SK-N-SH (cell line): ENCODE data around the gene LSMEM2. TPM values are rescaled to one million over a fixed set of nuclear protein-coding genes. Genes with fewer than 3 reads are reported as not detected.

Source experiments
- CTCF ChIA-PET: fragments of 300-600, 350-600 bp; formaldehyde crosslinking; extraction: SDS; loops from one replicate; lab custom pipeline; 2021; lab: Yijun Ruan, JAX
- POLR2A ChIA-PET: fragments of 350-600 bp; sonication (Branson Sonifier 250); formaldehyde crosslinking; extraction: SDS; loops from one replicate; lab custom pipeline; 2020; ENCODE audit warnings: antibody characterized with exemption, inconsistent platforms; lab: Yijun Ruan, JAX
- DNase-seq: peaks from one replicate; pipeline ENCODE4 v3.0.0; 2012
- H2AFZ ChIP-seq: fragments of 200-600 bp; sonication (generic); 2 replicates; pipeline ENCODE4 v1.8.1; 2016; ENCODE audit warnings: antibody characterized with exemption, mild to moderate bottlenecking, low read depth
- H3F3A ChIP-seq: fragments of 200-600 bp; sonication (generic); replicated peaks from 2 replicates; pipeline ENCODE3; 2016; ENCODE audit warnings: antibody characterized with exemption, mild to moderate bottlenecking; ENCODE audit not compliant: insufficient read depth
- H3K27ac ChIP-seq, 2 experiments: fragments of 200-500 bp in 1 of 2; fragments of 200-600 bp in 1 of 2; sonication (Bioruptor generic) in 1 of 2; sonication (generic), shearing (Covaris generic) in 1 of 2; 2 replicates each; pipeline versions ENCODE4 v1.5.1 to v1.6.1; 2014 to 2016; ENCODE audit warnings: low read depth in 2 of 2, inconsistent platforms in 1 of 2, low read length in 1 of 2, mild to moderate bottlenecking in 1 of 2, mixed read lengths in 1 of 2
- H3K27me3 ChIP-seq: fragments of 200-600 bp; sonication (generic), shearing (Covaris generic); 2 replicates; pipeline ENCODE4 v1.6.1; 2016; ENCODE audit warnings: mixed run types; ENCODE audit not compliant: insufficient read depth
- H3K36me3 ChIP-seq, 2 experiments: fragments of 200-500 bp in 1 of 2; fragments of 200-600 bp in 1 of 2; sonication (Bioruptor generic) in 1 of 2; sonication (generic) in 1 of 2; replicated peaks in 1 of 2; 2 replicates each; pipeline versions ENCODE3 to v1.5.1; 2014 to 2016; ENCODE audit warnings: low read length in 1 of 2, mild to moderate bottlenecking in 1 of 2; ENCODE audit not compliant: insufficient read depth in 2 of 2, control insufficient read depth in 1 of 2
- H3K4me1 ChIP-seq, 2 experiments: fragments of 200-500 bp in 1 of 2; fragments of 200-600 bp in 1 of 2; sonication (Bioruptor generic) in 1 of 2; sonication (generic), shearing (Covaris generic) in 1 of 2; 2 replicates each; pipeline versions ENCODE4 v1.5.1 to v1.6.1; 2014 to 2016; ENCODE audit warnings: low read depth in 1 of 2, low read length in 1 of 2, mixed run types in 1 of 2; ENCODE audit not compliant: insufficient read depth in 2 of 2, control insufficient read depth in 1 of 2
- H3K4me2 ChIP-seq: fragments of 200-600 bp; sonication (generic), shearing (Covaris generic); 2 replicates; pipeline ENCODE4 v1.6.1; 2017; ENCODE audit warnings: mixed run types
- H3K4me3 ChIP-seq, 2 experiments: fragments of 200-500 bp in 1 of 2; fragments of 200-600 bp in 1 of 2; sonication (Bioruptor generic) in 1 of 2; sonication (generic), shearing (Covaris generic) in 1 of 2; 2 replicates each; pipeline versions ENCODE4 v1.5.1 to v1.8.1; 2014 to 2016; ENCODE audit warnings: low read depth in 2 of 2, inconsistent platforms in 1 of 2, low read length in 1 of 2, mild to moderate bottlenecking in 1 of 2, mixed read lengths in 1 of 2, moderate library complexity in 1 of 2
- H3K79me2 ChIP-seq: fragments of 200-600 bp; sonication (generic); 2 replicates; pipeline ENCODE4 v1.8.1; 2017; ENCODE audit warnings: mild to moderate bottlenecking; ENCODE audit not compliant: insufficient read depth
- H3K9ac ChIP-seq: fragments of 200-600 bp; sonication (generic); 2 replicates; pipeline ENCODE4 v1.6.1; 2017; ENCODE audit warnings: mixed run types
- H3K9me2 ChIP-seq: fragments of 200-600 bp; sonication (generic); 2 replicates; pipeline ENCODE4 v1.6.1; 2017; ENCODE audit warnings: mixed run types
- H3K9me3 ChIP-seq: fragments of 200-600 bp; sonication (generic); 2 replicates; pipeline ENCODE4 v1.6.1; 2017; ENCODE audit warnings: mixed run types, mild to moderate bottlenecking, moderate library complexity
- H4K20me1 ChIP-seq: fragments of 200-600 bp; sonication (generic); 2 replicates; pipeline ENCODE4 v1.6.1; 2017; ENCODE audit warnings: mild to moderate bottlenecking, mixed run types; ENCODE audit not compliant: insufficient read depth
- CHD2 ChIP-seq: fragments of 150-350 bp; IDR thresholded peaks from 2 replicates; pipeline ENCODE4 v1.6.1; 2018; ENCODE audit warnings: low read length; ENCODE audit not compliant: partially characterized antibody
- EP300 ChIP-seq, 2 experiments: IDR thresholded peaks; 2 replicates each; pipeline versions ENCODE4 v1.4.0 to v1.6.1; 2012; ENCODE audit warnings: borderline replicate concordance in 1 of 2, low read depth in 1 of 2, low read length in 1 of 2
- EZH2phosphoT487 ChIP-seq: fragments of 200-600 bp; sonication (generic); IDR thresholded peaks from 2 replicates; pipeline ENCODE4 v1.6.1; 2017; ENCODE audit warnings: low read depth, mixed run types, mild to moderate bottlenecking, antibody characterized with exemption, moderate library complexity, borderline replicate concordance
- NFIC ChIP-seq: IDR thresholded peaks from 2 replicates; pipeline ENCODE4 v1.4.0; 2012; ENCODE audit warnings: borderline replicate concordance
- POLR2AphosphoS5 ChIP-seq: IDR thresholded peaks from 2 replicates; pipeline ENCODE4 v1.6.1; 2012; ENCODE audit warnings: low read depth, low read length
- RAD21 ChIP-seq: IDR thresholded peaks from 2 replicates; pipeline ENCODE4 v1.6.1; 2012; ENCODE audit warnings: mild to moderate bottlenecking, low read length
- RXRA ChIP-seq: IDR thresholded peaks from 2 replicates; pipeline ENCODE4 v1.4.0; 2012; ENCODE audit warnings: low read depth, mild to moderate bottlenecking, borderline replicate concordance
- SIN3A ChIP-seq: IDR thresholded peaks from 2 replicates; pipeline ENCODE4 v1.6.1; 2012; ENCODE audit warnings: low read depth, mild to moderate bottlenecking, low read length, moderate library complexity, borderline replicate concordance
- SMC3 ChIP-seq: IDR thresholded peaks from 2 replicates; pipeline ENCODE4 v1.6.1; 2012; ENCODE audit warnings: low read depth, low read length, improper control_type of control experiment
- TEAD4 ChIP-seq: IDR thresholded peaks from 2 replicates; pipeline ENCODE4 v1.4.0; 2012; ENCODE audit warnings: mild to moderate bottlenecking, borderline replicate concordance; ENCODE audit not compliant: insufficient read depth
- WGBS: methylation state at CpG from one replicate; pipeline ENCODE4 v1.1.6; 2017; ENCODE audit warnings: low lambda C conversion rate; 5-methylcytosine and 5-hydroxymethylcytosine counted together
- polyA plus RNA-seq, 3 experiments: library from polyadenylated mRNA; depleted of rRNA; stranded (reverse); fragments of >200 nt; gene quantifications; 2 replicates each; pipeline ENCODE4 v1.2.3, GENCODE V29; 2012
- TF ChIP-seq, protein P1 (sequence below): IDR thresholded peaks from 2 replicates; pipeline ENCODE4 v1.6.1; 2012; ENCODE audit warnings: mild to moderate bottlenecking, low read depth, low read length, moderate library complexity
- TF ChIP-seq, protein P2 (sequence below): fragments of 150-350 bp; IDR thresholded peaks from 2 replicates; pipeline ENCODE4 v1.6.1; 2016; ENCODE audit warnings: mild to moderate bottlenecking, low read depth, low read length

The LSMEM2 gene
- polyA plus RNA-seq, 1 of the 3 experiments (the other 2 are of a cell fraction) = 0.03 TPM

GRCh38 chr3:50296721-50297383, 18.0 kb downstream of the LSMEM2 start (continued):
- TF ChIP-seq, protein P1, sequence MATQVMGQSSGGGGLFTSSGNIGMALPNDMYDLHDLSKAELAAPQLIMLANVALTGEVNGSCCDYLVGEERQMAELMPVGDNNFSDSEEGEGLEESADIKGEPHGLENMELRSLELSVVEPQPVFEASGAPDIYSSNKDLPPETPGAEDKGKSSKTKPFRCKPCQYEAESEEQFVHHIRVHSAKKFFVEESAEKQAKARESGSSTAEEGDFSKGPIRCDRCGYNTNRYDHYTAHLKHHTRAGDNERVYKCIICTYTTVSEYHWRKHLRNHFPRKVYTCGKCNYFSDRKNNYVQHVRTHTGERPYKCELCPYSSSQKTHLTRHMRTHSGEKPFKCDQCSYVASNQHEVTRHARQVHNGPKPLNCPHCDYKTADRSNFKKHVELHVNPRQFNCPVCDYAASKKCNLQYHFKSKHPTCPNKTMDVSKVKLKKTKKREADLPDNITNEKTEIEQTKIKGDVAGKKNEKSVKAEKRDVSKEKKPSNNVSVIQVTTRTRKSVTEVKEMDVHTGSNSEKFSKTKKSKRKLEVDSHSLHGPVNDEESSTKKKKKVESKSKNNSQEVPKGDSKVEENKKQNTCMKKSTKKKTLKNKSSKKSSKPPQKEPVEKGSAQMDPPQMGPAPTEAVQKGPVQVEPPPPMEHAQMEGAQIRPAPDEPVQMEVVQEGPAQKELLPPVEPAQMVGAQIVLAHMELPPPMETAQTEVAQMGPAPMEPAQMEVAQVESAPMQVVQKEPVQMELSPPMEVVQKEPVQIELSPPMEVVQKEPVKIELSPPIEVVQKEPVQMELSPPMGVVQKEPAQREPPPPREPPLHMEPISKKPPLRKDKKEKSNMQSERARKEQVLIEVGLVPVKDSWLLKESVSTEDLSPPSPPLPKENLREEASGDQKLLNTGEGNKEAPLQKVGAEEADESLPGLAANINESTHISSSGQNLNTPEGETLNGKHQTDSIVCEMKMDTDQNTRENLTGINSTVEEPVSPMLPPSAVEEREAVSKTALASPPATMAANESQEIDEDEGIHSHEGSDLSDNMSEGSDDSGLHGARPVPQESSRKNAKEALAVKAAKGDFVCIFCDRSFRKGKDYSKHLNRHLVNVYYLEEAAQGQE = no peak
- TF ChIP-seq RAD21 (no peak), EP300 (IDR thresholded peaks at IDR 0.05; ENCODE audit: borderline replicate concordance in 1 of 2, low read depth in 1 of 2, low read length in 1 of 2) (no peak), RXRA (no peak)
- TF ChIP-seq, all 33 proteins: peak for 0

DNA sequence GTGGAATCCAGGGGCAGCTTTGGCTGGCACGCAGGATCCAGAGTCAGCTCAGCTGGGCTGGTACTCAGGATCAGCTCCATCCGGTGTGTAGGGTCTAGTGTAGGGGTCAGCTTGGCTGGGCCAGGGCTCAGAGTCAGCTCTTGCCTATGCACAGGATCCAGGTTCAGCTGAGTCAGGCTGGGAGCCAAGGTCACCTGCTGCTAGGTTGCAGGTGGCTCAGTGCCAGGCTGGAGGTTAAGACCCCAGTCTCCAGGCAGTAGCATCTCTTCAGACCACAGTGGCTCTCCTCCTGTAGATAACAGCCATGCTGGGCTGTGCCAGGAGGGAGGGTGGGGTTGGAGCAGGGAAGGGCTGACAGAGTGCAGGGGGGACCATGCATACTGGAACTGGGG, 18.5 kb downstream of the LSMEM2 start:
- Histone ChIP-seq H4K20me1 (no peaks in the 10 kb centered on the region), H3K9ac (no peak overlapping the region), H3K9me3 (no peaks in the 10 kb centered on the region), H3K4me2 (no peak overlapping the region), H3K4me3 (no peak overlapping the region), H3K79me2 (peaks cover 7% of the 10 kb centered on the region; the same call in 1 of the 2 replicates), H3K36me3 (peaks cover 0 to 6% of the 10 kb centered on the region in 2 experiments), H3K9me2 (no peaks in the 10 kb centered on the region), H3F3A (no peaks in the 10 kb centered on the region), H2AFZ (no peak overlapping the region), H3K27me3 (no peaks in the 10 kb centered on the region), H3K27ac (no peak overlapping the region), H3K4me1 (peaks cover 13 to 33% of the 10 kb centered on the region in 2 experiments; a peak in 3 of 4 replicates)
- ChIA-PET CTCF (interaction anchor here (1.3 to 3.4 kb wide), 4 partner anchors 19 to 103 kb away, joined by 6 to 16 read pairs (median 9); partner anchors contain the start of gene LSMEM2), POLR2A (no interaction called here)
- DNase-seq = no peak
- WGBS = 100% methylated on average over 1 of the region's 2 CpGs
- TF ChIP-seq SIN3A (no peak), TEAD4 (no peak), SMC3 (no peak), CHD2 (no peak), EZH2phosphoT487 (no peak), NFIC (no peak), POLR2AphosphoS5 (no peak)
- TF ChIP-seq, protein P2, sequence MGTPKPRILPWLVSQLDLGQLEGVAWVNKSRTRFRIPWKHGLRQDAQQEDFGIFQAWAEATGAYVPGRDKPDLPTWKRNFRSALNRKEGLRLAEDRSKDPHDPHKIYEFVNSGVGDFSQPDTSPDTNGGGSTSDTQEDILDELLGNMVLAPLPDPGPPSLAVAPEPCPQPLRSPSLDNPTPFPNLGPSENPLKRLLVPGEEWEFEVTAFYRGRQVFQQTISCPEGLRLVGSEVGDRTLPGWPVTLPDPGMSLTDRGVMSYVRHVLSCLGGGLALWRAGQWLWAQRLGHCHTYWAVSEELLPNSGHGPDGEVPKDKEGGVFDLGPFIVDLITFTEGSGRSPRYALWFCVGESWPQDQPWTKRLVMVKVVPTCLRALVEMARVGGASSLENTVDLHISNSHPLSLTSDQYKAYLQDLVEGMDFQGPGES = no peak
